Stimulated activated CD4-positive, alpha-beta T cell treated with anti-CD3 and anti-CD28 coated beads, TNF-alpha, amount 100 ng/mL, for 48 hours (primary cell): Measurements from ENCODE around the gene HUS1.

Experiments used
- DNase-seq, 3 donors: peaks; one replicate each; pipeline ENCODE4 v3.0.0-alpha.2; 2020; ENCODE audit warnings: low read depth in 3 of 3

HUS1 gene

DNA sequence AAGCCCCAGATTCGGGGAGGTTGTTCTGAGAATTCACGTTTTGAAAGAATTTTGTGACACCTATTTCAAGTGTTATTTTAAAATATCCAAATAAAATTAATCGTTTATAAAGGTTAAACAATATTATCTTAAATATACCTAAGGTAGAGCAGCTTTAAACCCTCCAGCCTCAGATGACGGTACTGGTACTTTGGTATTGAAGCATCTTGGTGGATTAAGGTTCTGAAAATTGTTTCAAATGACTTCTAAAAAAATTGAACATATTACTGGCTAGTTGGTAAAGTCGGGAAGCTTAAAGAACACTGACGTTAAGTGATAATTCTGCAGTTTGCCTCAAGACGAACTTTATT lies 392 bp upstream of the HUS1 start:
- no peak for DNase-seq

- DNase-seq = no peak
These were observed 648 bp downstream of the HUS1 start for GRCh38 chr7:47978790-47979144.

DNA sequence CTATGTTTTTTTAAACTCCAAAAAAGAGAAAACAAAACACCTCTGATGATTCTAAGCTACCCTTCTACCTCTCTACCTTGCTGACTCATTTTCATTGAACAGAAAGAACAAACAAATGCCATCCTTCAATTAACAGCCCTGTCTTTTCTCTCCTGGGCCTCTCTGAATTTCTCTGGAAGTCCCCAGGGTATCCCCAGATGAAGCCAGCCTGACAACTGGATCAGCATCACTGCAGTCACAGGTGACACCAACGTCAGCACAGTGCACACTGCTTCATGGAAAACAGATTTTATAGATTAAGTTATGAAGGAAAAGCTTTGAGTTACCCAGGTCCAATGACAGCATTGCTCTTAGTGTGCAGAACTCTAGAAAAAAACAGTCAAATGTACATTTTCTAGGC lies 5.7 kb downstream of the HUS1 start:
- no peak for DNase-seq

DNA sequence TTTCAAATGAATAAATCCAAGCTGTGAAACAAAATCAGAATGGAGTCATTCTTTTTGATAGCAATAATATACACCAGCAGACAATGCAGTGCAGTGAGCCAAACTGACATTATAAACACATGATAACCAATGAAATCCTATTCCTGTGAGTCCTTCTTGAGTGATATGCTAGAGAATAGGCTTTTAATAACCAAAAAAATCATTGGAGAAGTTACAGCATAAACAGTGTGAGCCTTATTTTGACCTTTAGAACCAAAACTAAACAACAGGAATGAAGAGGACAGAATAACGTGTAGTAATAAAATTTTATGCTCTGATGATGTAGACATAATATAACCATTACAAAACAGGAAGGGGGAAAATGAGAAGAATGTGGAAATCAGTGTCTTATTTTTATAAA lies 8.7 kb downstream of the HUS1 start:
- DNase-seq = no peak

- peak; percentile 32 to 48 (median 36) for DNase-seq
These were observed 10.3 kb downstream of the HUS1 start for GRCh38 chr7:47968847-47969774.

DNA sequence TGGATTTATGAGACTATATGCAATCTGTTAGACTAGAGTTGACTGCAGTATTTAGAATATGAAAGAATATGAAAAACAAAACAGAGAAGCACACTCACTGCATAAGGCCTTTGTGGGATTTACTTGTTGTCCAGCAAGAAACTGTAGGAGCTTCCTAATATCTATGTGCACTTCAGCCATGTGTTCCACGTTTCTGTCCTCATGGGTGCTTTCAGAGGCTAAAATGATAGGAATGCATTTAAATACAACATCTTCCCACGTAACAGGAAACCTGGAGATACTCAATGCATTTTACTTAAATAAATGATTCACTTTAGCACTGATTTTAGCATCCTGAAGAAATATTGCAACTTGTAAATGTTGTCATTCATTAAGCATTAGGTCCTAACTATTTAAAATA lies 11.7 kb downstream of the HUS1 start:
- DNase-seq = no peak

DNA sequence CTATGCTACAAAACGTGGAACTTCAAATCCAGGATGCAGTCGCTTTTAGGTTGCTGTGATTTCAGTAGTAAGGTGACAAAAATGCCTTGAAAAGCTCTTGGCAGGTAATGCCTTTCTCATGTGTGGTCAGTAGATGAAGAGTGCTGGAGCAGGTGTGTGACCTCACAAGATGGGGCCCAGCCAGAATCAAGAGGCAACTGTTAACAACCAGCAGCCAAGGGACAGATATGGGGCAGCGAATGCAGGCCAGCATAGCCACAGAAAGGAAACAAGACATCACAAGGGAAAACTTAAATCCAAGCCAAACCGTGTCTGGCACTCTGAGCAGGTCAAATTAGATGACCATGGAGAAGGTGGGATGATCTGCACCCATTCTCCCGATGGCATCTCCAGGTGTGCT lies 12.3 kb downstream of the HUS1 start:
- no peak for DNase-seq

DNA sequence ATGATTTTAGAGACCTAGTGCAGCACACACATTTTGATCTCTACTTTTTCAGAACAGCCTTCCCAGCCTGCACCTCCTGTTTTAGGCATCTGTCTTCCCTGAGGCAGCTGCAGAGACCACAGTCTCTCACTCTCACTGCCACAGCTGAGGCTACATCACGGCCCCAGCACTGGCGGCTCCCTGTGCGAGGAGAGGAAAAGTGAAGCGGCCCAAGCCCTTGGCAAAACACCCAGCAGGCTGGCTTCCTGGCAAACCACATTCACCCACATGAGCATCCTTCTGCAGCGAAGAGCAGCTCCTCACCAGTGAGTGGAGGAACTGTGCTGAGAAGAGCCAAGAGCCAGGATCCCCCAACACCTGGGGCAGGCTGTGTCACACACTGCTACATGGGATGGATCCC lies 14.0 kb downstream of the HUS1 start:
- DNase-seq = no peak

DNA sequence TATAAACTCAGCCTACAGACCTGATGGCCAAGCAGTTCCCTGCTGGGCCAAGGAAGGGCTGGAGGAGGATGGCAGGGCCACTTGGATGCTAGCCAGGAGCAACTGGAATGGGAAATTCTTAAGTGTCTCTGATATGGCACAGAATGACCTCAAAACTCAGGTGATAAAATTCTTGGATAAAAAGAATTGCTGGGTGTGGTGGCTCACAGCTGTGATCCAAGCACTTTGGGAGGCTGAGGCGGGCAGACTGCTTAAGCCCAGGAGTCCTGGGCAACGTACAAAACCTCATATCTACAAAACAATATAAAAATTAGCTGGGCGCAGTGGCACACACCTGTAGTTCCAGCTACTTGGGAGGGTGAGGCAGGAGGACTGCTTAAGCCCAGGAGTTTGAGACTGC lies 17.2 kb downstream of the HUS1 start:
- DNase-seq = no peak

DNA sequence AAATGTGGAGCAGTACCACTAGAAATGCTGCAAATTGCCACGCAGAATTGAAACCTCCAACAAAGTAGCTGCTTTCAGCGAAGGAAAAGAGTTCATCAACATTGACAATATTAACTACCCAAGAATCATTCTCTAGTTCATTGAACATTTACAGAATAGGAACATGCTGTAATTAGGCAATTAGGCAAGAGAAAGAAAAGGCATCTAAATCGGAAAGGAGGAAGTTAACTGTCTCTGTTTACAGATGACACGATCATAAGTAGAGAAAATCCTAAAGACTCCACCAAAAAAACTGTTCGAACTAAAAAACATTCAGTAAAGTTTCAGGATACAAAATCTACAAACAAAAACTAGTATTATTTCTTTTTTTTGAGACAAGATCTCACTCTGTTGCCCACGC lies 22.3 kb downstream of the HUS1 start:
- no peak for DNase-seq

DNA sequence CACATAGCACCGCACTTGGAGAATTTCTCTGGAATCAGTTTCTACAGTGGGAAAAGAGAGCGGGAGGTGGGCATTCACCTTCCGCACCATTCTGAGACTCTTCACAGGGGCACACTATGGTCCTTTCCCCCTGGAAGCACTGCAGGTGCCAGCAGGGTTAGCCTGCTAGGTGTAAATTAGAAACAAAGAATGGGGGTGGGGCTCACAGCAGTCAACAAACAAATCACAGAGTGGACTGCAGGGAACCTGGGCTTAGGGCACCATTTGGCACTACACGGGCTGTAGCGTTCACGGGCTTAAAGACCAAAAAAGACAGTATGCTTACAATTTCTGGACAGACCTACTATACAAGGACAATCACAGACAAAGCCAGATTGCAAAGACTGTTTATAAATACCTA lies 23.2 kb downstream of the HUS1 start:
- no peak for DNase-seq

- DNase-seq = no peak
These were observed 25.0 kb downstream of the HUS1 start for GRCh38 chr7:47954231-47954911.

GRCh38 chr7:47953822-47954221 lies 25.6 kb downstream of the HUS1 start:
- DNase-seq = no peak

GRCh38 chr7:47952224-47952623 lies 27.2 kb downstream of the HUS1 start:
- no peak for DNase-seq

DNA sequence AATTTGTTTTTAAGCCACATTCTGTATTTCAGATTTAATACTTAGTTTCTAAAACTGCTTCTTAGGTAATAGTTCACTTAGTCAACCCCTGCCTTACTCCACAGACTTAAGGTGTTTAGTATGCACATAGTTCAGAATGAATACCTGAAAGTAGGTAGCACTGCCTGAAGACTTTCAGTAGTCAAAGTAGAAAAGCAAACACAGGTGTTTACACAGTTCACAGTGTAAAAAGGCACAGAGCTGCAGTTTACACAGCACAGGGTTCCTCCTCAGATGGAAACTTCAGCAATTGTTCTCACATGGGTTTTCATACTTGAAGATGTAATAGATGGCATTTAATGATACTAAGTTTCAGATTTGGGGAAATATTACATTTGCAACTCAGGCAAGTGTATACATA lies 28.0 kb downstream of the HUS1 start:
- no peak for DNase-seq

DNA sequence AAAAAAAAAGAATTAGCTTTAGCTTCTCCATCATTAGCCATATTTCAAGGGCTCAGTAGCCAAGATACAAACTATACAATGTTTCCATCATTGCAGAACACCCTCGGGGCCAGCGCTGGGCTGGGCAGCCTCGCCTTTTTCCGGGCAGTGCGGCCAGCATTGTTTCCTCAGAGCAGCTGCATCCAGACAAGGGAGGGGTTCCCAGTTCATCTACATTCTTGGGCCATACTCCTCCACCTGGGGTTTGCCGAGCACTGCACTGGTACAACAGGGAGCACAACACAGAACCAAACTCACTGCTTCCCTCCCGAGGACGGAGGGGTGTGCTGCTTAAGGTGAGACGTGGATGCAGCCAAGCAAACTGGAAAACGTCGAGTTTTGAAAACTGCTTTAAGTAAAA lies 28.7 kb downstream of the HUS1 start:
- no peak for DNase-seq

DNA sequence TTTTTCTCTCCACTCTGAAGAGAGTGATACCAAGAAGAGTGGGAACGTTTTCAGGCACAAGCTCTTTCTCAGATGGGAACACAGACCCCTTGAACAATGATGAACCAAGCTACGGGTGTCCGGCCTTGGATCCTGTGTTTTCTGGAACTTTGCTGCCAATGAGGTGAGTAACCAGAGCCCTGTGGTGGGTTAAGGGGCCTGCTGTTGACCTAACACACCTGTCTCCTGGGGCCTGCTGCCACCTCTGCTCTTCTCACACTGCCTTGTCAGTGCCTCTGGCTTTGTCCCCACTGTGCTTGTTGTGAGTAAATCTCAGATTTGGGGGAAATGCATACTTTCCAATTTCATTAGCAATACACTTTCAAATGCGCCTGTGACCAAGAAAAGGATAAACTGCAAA lies 29.7 kb downstream of the HUS1 start:
- DNase-seq = no peak

- no peak for DNase-seq
These were observed 31.1 kb downstream of the HUS1 start, which contains the start of gene PKD1L1 for GRCh38 chr7:47948141-47948790. Gene PKD1L1, minus strand, starts transcription at chr7:47948466. Its CDS starts 26 bp downstream, at chr7:47948440.

GRCh38 chr7:47947355-47947749 lies 32.1 kb downstream of the HUS1 start:
- no peak for DNase-seq

DNA sequence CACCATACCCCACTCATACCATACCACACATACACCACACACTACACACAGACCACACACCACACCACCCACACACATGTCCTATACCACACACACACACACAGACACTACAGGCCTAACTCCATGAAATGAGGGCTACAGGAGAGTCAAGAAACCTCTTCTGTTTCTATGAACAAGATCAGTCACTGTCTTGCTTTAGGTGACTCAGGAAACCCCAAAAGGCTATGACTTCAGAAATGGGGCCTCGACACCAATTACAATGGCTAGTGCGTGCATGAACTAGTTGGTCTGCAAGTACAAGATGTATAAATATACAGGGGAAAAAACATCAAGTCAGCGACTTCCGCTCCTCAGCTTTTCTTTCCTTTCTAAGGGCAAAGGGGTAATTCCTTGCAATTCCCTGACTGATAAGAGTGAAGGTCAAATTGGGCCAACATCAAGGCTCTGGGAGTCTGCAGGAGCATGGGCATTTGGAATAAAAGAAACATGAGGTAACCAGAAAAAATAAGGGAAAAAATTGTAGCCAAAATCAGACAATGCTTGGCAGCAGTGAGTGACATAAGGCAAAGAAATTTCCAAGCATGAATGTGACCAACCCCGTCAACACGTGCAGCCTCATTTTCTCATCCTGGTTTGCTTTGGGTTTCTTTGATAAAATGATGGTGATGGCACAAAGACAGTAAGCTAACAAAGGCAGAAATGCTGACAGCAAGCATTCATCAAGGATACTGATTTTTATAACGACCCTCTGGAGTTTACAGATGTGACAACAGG lies 32.6 kb downstream of the HUS1 start:
- DNase-seq = no peak

GRCh38 chr7:47945261-47946015 lies 34.0 kb downstream of the HUS1 start:
- peak; percentile 46 to 64 (median 61) for DNase-seq
